ENCODE data around the gene ATG101. TPM values are rescaled to one million over a fixed set of nuclear protein-coding genes. Genes with fewer than 3 reads are reported as not detected.

ATG101 gene
- total RNA-seq, 4 donors from 2014 or later = 36.7 to 54.7 (median 40.4) TPM

DNA sequence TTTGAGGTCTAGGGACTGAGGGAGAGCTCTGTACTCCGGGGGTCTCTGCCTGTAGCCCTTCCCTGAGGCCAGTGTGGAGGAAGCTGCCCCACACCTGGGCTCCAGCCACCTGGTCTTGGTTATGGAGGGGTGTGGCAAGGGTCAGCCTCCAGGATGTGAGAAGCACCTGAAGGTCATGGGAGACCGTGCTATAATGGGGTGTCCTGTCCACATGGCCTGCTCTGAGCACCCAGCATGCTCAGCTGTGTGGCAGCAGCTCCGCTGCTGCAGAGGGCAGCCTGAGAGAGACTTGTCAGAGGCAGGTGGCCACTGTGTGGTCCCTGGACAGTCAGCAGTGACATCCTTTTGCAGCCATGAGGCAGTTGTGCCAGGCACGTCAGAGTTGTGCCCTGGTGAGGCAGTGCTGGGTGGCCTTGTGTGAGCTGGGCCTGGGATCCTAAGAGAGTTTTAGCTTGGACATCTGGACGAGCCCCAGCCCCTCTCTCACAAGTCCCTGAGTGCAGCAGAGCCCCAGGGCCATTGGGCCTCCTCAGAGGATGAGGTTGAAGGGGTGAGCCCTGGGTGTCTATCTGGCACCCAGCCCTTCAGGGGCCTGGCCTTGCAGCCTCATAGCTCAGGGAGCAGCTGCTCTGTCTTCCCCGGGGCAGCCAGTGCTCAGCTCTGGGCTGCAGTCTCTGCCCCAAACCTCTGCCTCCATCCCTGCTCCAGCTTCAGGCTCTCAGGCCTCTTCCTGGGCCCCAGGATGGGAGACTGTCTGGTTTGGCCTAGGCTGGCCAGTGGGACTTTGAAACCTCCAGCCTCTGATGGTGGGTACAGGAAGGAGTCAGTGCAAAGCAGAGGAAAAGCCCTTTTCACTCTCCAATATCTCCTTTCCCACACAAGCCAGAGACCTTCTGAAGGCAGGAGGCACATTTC is 7.4 kb upstream of the ATG101 start:
- H3K36me3 ChIP-seq = peaks cover 0 to 9% (median 5%) of the 10 kb centered on the region in 3 donors
- 90% methylated on average over 2 of the region's 6 CpGs; no CpG with 5 or more reads in 1 of the 2 donors for WGBS, 2 donors
- H3K27me3 ChIP-seq = no peaks in the 10 kb centered on the region
- peaks cover 0 to 33% (median 2%) of the 10 kb centered on the region in 3 donors for H3K4me1 ChIP-seq
- no peak for DNase-seq
- no peaks in the 10 kb centered on the region for H3K9me3 ChIP-seq
- TF ChIP-seq, protein P1, sequence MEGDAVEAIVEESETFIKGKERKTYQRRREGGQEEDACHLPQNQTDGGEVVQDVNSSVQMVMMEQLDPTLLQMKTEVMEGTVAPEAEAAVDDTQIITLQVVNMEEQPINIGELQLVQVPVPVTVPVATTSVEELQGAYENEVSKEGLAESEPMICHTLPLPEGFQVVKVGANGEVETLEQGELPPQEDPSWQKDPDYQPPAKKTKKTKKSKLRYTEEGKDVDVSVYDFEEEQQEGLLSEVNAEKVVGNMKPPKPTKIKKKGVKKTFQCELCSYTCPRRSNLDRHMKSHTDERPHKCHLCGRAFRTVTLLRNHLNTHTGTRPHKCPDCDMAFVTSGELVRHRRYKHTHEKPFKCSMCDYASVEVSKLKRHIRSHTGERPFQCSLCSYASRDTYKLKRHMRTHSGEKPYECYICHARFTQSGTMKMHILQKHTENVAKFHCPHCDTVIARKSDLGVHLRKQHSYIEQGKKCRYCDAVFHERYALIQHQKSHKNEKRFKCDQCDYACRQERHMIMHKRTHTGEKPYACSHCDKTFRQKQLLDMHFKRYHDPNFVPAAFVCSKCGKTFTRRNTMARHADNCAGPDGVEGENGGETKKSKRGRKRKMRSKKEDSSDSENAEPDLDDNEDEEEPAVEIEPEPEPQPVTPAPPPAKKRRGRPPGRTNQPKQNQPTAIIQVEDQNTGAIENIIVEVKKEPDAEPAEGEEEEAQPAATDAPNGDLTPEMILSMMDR (IDR thresholded peaks at IDR 0.05) = no peak
- TF ChIP-seq POLR2A (IDR thresholded peaks at IDR 0.05) = no peak
- no peak overlapping the region for H3K4me3 ChIP-seq
- H3K27ac ChIP-seq = peak overlapping the region; percentile 30 to 83 (median 54)
- intact Hi-C loops (cut with DNase I) = no loop called here

DNA sequence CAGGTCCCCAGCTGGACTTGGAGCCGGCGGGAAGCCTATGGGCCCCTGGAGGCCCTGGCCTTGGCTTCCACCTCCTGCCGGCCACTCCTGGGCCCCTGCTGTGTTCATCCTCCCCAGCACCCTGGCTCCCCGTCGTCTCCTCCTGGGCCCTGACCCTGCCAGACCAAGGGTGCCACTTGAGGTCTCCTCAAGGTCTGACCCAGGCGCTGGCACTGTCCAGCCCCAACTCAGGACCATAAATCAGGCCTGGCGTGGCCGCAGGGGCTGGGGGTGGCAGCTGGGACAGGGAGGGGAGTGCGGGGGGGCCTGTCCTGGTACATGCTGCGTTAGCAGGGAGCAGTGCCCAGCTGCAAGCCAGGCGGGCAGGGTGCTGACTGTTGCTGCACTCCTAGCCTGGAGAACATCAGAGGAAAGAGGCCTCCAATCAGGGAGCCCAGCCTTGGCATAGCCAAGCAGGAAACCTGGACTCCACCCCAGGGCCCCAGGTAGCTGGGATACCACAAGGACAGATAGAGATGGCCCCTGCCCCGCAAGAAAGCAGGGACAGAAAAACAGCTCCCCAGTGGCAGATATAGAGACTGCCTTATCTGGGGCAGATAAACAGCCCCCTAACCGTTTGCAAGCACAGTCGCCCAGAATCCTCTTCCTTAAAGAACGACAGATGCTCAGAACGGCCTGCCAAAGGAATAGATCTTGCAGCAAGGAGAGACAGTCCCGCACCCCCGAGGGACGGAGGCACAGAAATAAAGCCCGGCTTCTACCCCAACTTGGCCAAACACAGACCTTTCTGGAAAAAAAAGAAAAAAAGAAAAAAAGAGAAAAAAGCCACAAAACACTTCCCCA is 6.5 kb upstream of the ATG101 start:
- H3K27me3 ChIP-seq = no peaks in the 10 kb centered on the region
- WGBS, 2 donors = 57 to 66% methylated on average over 7 to 8 of the region's 20 CpGs
- H3K4me1 ChIP-seq = peaks cover 0 to 33% (median 2%) of the 10 kb centered on the region in 3 donors
- DNase-seq = no peak
- TF ChIP-seq, protein P1 (IDR thresholded peaks at IDR 0.05) = no peak
- H3K27ac ChIP-seq = peak overlapping the region; percentile 30 to 83 (median 54)
- H3K4me3 ChIP-seq = no peak overlapping the region
- H3K9me3 ChIP-seq = no peaks in the 10 kb centered on the region
- H3K36me3 ChIP-seq = peaks cover 0 to 8% (median 5%) of the 10 kb centered on the region in 3 donors
- intact Hi-C loops (cut with DNase I) = no loop called here

DNA sequence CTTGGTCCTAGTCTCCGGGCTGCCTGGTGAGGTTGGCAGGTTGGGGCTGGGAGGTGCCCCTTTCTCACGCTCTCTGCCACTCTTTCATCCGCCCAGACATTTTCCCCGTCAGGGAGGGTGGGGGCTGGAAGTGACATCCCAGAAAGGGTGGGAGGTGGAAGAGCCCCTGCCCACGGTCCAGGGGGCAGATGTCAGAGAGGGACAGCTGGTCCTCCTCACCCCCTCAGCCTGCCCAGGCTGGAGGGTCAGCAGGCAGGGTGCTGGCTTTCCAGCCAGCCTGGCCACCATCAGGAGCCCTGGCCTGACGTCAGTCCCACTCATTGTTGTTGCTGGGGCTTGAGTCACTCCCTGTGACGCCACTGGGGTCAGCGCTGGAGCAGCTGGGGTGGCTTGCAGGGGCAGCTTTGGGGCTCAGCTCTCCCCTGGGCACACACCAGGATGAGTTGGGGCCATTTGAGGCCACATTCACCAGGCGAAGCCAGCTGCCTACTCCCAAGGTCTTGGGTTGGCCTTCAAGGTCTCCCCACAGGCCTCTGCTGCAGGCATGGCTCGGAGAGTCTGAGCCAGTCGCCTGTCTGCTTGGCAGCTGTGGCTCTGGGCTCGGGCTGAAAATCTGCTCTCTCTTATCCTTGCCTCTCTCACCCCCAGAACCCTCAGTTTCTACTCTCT is 5.7 kb upstream of the ATG101 start:
- WGBS, 2 donors = 54 to 66% methylated on average over 5 to 9 of the region's 12 CpGs
- TF ChIP-seq POLR2A (IDR thresholded peaks at IDR 0.05) = no peak
- TF ChIP-seq, protein P1 (IDR thresholded peaks at IDR 0.05) = no peak
- Histone ChIP-seq H3K36me3 (no peaks in the 10 kb centered on the region), H3K27me3 (no peaks in the 10 kb centered on the region), H3K4me1 (peaks cover 0 to 37% (median 5%) of the 10 kb centered on the region in 3 donors), H3K27ac (peak overlapping the region; percentile 6 to 83 (median 54)), H3K9me3 (no peaks in the 10 kb centered on the region), H3K4me3 (no peak overlapping the region)
- no peak for DNase-seq
- intact Hi-C loops (cut with DNase I) = no loop called here

DNA sequence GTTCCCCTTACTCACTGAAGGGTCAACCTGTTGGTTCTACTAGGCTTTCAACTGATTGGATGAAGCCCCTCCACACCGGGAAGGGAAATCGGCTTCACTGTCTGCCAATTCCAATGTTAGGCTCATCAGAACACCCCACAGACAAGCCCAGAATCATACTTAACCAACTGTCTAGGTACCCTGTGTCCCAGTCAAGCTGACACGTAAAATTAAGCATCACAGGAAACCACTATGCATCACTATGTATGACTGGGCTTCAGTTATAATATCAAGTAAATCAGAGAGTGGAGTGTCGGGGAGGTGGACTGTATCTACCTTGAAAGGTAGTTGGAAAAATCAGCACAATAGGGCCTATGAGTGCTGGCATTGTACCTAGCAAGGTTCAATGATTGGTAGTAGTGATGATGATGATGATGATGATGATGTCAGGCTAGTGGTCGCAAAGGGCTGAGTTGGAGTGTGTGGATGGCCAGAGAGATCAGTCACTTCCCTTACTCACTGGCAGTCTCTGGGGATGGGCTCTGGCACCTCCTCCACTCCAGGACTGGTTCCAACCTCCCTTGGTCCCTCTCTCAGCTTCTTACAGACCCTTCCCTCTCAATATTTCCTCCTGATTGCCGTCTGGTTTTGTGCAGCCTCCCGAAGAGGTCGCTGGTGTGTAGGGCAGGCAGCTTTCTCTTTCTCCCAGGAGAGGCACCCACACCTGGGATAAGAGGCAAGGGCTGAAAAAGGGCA is 3.3 kb upstream of the ATG101 start:
- H3K27me3 ChIP-seq = no peaks in the 10 kb centered on the region
- intact Hi-C loops (cut with DNase I) = no loop called here

More for the DNA sequence above, 3.3 kb upstream of the ATG101 start:
- DNase-seq = no peak
- 74 to 90% methylated on average over 5 of the region's 8 CpGs for WGBS, 2 donors
- TF ChIP-seq POLR2A (IDR thresholded peaks at IDR 0.05) = no peak
- TF ChIP-seq, protein P1 (IDR thresholded peaks at IDR 0.05) = no peak
- H3K9me3 ChIP-seq = no peaks in the 10 kb centered on the region
- H3K27ac ChIP-seq = no peak overlapping the region
- peaks cover 10 to 54% (median 20%) of the 10 kb centered on the region in 3 donors for H3K4me1 ChIP-seq
- H3K4me3 ChIP-seq = no peak overlapping the region
- peaks cover 0 to 1% (median 0%) of the 10 kb centered on the region in 3 donors for H3K36me3 ChIP-seq
